Inflammatory macrophage treated with lipopolysaccharide for 4 hours (primary cell): ENCODE results near the gene BRSK2.

Experiments
- DNase-seq: peaks from one replicate; pipeline ENCODE4 v3.0.0-alpha.2; 2020

BRSK2 gene

GRCh38 chr11:1484695-1485503 lies 95.2 kb downstream of the BRSK2 start:
- DNase-seq: no peak

- DNase-seq: no peak
Measured at GRCh38 chr11:1485504-1485885, 95.8 kb downstream of the BRSK2 start.

DNA sequence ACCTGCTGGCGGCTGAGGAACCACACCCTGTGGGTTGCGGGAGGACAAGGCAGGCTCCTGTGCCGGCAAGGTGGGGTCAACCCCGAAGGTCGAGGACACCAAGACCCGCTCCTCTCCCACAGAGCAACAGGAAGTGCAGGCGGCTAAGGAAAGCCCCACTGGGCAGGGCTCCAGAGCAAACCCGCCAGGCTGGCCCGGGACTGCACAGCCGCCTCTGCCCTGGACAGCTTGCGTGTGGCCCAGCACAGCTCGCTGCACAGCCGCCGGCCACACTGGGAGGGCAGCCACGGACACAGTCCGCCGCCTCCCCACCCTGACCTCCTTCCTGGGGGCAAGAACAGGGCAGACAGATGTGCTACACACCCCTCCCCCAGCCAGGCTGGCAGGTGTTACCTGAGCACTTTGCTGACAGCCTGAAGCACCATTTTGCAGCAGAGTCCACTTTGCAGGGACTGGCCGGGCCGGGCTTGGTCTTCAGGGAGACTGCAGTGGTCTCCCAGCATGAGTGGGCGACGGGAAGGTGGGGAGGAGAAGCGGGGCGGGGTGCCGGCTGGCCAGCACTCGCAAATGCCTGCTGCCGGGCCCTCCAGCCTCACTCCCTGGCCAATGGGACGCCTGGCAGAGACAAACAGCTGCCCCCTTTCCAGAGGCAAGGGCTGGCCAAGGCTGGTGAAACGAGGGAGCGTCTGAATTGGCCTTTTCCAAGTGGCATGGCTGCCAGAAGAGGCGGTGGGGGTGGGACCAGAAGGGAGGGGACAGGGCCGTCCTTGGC lies 96.5 kb downstream of the BRSK2 start, which contains the start of gene MOB2:
MOB2 (minus strand) TSS at position 726 of the 772 bp plus-strand sequence; CDS start at position 503, 223 bp downstream.
- DNase-seq: no peak

- no peak for DNase-seq
Measured at GRCh38 chr11:1487091-1487850, 97.5 kb downstream of the BRSK2 start.

- DNase-seq: no peak
Measured at GRCh38 chr11:1487851-1488574, 98.3 kb downstream of the BRSK2 start.

- no peak for DNase-seq
Measured at GRCh38 chr11:1488575-1489180, 98.9 kb downstream of the BRSK2 start.

GRCh38 chr11:1490651-1491050 lies 100.9 kb downstream of the BRSK2 start:
- DNase-seq: no peak

DNA sequence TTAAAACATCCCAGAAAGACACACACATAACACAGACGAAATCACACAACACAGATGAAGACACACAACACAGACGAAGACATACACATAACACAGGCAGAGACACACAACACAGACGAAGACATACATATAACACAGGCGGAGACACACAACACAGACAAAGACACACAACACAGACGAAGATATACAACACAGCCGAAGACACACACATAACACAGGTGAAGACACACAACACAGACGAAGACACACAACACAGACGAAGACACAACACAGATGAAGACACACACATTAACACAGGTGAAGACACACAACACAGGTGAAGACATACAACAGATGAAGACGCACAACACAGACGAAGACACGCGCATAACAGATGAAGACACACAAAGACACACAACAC lies 101.6 kb downstream of the BRSK2 start:
- DNase-seq: no peak

GRCh38 chr11:1493650-1494244 lies 104.0 kb downstream of the BRSK2 start:
- peak; percentile 25 for DNase-seq

DNA sequence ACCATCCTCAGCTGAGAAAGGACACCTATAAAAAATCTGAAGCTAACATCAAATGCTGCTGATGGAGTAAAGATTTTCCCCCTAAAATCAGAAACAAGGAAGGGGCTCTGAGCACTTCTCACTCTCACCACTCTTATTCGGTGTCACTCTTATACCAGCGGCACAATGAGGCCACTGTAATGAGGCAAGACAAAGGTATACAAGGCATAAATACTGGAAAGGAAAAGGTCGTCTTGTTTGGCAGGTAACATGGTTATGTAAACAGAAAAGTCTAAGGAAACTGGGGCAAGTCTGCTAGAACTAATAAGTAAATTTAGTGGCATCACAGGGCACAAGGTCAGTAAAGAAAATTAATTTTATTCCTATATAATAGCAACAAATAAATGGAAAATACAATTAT lies 104.9 kb downstream of the BRSK2 start:
- DNase-seq: no peak

GRCh38 chr11:1496091-1496760 lies 106.5 kb downstream of the BRSK2 start:
- DNase-seq: no peak

DNA sequence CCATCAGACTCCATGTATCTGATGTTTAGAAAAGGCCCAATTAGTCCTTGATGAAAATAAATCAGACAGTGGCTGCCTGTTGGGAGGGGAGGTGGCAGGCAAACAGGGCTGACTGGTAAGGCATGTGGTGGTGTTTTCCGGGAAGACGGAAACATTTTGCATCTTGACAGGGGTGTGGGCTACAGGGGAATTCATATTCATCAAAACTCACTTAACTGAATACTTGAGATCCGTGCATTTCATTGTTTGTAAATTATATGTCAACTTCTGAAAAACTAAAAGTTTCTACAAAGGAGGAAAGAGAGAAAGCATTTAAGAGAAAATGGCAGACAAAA lies 107.0 kb downstream of the BRSK2 start:
- DNase-seq: no peak

DNA sequence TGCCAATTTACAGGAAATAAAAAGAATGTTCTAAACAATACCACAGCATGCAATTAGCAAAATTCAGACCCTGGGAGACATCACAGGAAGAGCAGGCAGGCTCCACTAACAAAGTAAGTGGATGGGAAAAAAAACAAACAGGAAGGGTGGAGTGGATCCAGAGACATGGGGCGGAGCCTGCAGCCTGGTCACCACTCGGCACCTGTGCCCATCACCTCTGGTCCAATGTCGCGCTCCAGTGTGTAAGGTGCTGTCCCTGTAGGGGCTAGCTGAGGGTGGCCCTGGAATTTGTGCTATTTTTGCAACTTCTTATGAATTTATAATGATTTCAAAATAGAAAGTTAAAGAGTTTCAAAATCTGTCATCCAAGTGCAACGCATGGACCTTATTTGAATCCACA lies 107.9 kb downstream of the BRSK2 start:
- DNase-seq: no peak

- no peak for DNase-seq
Measured at GRCh38 chr11:1498262-1498661, 108.5 kb downstream of the BRSK2 start.

GRCh38 chr11:1499261-1499890 lies 109.6 kb downstream of the BRSK2 start:
- no peak for DNase-seq

DNA sequence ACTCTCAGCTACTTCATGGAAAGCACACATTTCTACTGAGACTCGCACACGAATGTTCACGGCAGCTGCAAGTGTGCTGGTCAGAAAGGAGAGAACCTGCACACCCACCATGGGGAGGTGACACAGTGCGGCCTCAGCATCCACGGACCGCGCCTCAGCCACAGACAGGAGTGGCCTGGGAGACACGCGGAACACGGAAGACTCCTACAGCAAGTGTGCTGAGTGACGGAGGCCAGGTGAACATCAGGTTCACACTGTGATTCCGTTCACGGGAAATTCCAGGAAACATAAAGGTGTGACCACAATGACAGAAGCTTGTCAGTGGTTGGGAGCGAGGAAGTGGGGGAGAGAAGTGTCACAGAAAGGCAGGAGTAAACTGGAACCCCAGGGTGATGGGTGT lies 110.2 kb downstream of the BRSK2 start:
- DNase-seq: no peak

GRCh38 chr11:1500466-1501420 lies 111.0 kb downstream of the BRSK2 start:
- DNase-seq: no peak

DNA sequence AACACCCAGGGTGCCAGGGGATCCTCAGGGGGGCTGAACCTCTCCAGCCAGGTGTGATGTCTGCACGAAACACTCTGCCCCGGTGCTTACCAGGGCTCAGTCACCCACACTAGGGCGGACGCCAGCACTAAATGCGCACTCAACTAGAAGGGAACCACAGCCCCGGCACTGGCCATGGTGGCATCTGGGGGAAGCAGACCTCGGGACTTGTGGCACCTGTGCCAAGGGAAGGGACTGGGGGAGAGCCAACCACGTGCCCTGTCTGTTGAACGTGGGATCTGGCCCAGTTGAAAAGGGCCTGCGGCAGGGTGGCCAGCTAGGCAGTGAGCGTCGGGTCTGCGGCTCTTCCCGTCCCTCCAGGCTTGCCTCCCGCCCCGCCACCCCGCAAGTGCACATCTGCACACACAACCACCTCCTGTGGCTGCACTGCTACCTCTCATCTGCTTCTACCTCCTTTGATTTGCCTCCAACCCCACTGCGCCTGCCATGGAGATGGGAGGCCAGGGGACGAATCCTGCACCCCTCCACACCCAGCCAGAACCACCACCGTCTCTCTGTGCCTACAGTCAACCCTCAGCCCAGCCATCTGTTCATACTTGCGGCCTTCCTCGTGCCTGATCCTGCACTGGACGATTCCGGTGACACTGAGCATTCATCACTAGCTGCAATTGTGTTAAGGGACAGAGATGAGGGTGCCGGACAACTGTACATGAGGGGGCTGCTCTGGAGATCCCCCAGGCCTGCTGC lies 111.9 kb downstream of the BRSK2 start:
- DNase-seq: no peak
